AG10803 (cell line): ENCODE measurements around the gene ITPRIP.

Source experiments
- DNase-seq: peaks from one replicate; pipeline ENCODE4 v3.0.0; 2010; ENCODE audit warnings: low read depth
- H3K4me3 ChIP-seq: 2 replicates; pipeline ENCODE4 v1.5.1; 2011; ENCODE audit warnings: mild to moderate bottlenecking, low read length, control low read depth
- CTCF ChIP-seq: conservative IDR thresholded peaks from 2 replicates; pipeline ENCODE4 v1.5.1; 2011; ENCODE audit warnings: mild to moderate bottlenecking, low read length, control low read depth, inconsistent platforms

ITPRIP gene

GRCh38 chr10:104368381-104368780 lies 30.1 kb upstream of the ITPRIP start:
- no peak overlapping the region for H3K4me3 ChIP-seq
- no peak for TF ChIP-seq CTCF
- no peak for DNase-seq

DNA sequence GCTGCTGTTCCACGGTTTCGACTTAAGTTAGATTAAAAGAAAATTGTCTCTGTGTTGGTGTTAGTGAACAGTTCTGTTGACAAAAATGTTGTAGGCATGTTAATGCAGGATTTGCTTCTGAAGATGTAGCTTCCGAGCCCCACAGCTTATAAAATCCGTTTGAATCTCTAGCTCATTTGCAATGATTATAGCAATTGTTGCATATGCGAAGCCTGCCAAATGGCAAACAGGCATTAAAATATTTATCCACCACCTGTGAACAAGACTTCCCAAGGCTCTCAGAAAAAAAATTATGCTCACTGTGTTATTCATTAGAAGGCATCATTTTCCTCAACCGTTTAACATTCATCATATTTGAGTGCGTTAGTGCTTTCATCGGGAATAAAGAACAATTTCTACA lies 29.6 kb upstream of the ITPRIP start:
- no peak for TF ChIP-seq CTCF
- no peak for DNase-seq
- no peak overlapping the region for H3K4me3 ChIP-seq

GRCh38 chr10:104359811-104360210 lies 21.5 kb upstream of the ITPRIP start:
- no peak overlapping the region for H3K4me3 ChIP-seq
- no peak for DNase-seq
- no peak for TF ChIP-seq CTCF

- H3K4me3 ChIP-seq = peak within 1 kb of the TSS; percentile 66
- peak; percentile 53 for TF ChIP-seq CTCF
- DNase-seq = peak; percentile 67
Measured at GRCh38 chr10:104353325-104354048, 15.2 kb upstream of the ITPRIP start, which contains the start of gene CFAP58. Gene CFAP58 (plus strand): TSS chr10:104353833. CDS start chr10:104353898, 65 bp downstream.

DNA sequence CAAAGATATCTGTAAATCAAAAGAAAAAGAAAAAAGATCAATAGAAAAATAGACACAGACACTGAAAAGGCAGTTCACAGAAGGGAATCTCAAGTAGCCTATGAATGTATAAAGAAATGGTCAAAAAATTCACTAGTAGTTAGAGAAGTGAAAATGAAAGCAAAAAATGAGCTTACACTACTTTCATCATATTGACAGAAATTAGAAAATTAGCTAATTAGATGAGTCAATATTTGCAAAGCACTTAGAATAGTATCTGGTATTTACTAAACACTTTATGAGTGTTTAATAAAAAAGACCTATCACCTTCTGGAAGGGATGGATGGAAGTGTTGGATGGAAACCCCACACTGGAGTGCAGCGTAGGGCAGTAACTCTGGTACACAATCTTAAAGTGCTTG lies 13.7 kb upstream of the ITPRIP start:
- no peak for TF ChIP-seq CTCF
- DNase-seq = no peak
- H3K4me3 ChIP-seq = no peak overlapping the region

DNA sequence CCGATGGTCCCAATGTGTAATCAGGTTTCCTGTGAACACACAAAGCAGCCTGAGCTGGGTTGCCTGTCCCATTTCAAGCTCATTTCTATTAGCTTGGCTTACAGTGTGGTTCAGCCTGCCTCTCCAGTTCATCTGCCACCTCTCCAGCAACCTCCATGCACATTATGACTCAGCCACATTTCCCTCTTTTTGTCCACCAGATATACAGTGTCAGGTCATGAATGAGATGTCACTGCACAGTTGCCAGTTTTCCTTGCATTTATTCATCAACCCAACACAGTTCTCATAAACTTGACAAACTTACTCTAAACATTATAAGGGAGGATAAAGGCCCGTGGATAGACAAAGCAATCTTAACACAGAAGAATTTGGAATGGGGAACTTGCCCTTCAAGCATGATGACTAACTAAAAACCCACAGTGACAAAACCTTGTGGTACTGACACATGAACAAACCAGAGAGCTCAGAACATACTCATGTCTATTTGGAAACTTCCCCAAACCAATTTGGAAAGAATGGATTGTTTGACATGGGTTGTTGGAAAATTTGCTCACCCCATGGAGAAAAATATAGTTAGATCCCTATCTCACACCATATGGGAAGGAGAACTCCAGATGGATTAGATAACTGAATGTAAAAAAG lies 12.9 kb upstream of the ITPRIP start:
- no peak for TF ChIP-seq CTCF
- DNase-seq = peak; percentile 89
- no peak overlapping the region for H3K4me3 ChIP-seq

DNA sequence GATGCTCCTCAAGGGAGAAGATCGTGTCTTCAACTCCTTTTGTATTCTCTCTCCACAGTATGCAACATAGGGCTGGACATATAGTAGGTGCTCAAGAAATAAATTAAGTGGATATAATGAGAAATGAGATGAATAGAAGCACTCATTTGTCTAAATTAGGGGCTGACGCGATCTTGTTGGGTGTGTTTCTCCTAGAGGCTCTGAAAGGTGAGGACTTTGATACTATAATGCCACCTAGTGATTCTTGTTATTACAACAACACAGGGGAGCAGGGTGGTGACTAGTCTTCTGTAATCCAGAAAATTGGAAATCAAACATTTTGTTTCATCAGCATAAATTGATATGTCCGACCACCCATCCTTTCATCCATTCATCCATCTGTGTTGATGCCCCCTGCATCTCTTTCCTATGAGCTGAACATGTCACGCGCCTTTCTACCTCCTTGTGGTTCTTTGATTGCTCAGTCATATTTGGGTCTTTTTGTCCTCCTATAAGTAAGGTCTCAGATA lies 11.9 kb upstream of the ITPRIP start:
- peak; percentile 73 for TF ChIP-seq CTCF
- DNase-seq = peak; percentile 74
- no peak overlapping the region for H3K4me3 ChIP-seq
